Activated CD8-positive, alpha-beta memory T cell treated with anti-CD3 and anti-CD28 coated beads for 4 hours (primary cell): ENCODE data around the gene PARK7.
"Not testable (repeated sequence)": the region's sequence is repeated elsewhere in the genome, so short reads cannot be mapped to it uniquely, and the experiment has no call there.

ENCODE experiments used
- DNase-seq, 2 donors: peaks; one replicate each; pipeline ENCODE4 v3.0.0-alpha.2; 2020; ENCODE audit warnings: low read depth in 2 of 2

Gene PARK7

GRCh38 chr1:7961216-7962013 lies at the start of gene PARK7:
TSS of gene PARK7 (plus strand) at chr1:7961711. CDS start at chr1:7962786, 1,075 bp downstream.
- DNase-seq = peak; percentile 100

GRCh38 chr1:7912145-7912544 lies 49.4 kb upstream of the PARK7 start:
- DNase-seq = no peak

GRCh38 chr1:7912743-7913557 lies 48.6 kb upstream of the PARK7 start:
- no peak for DNase-seq

- DNase-seq = peak; percentile 38 to 67
Observed at GRCh38 chr1:7915826-7916500, 45.5 kb upstream of the PARK7 start.

- no peak for DNase-seq
Observed at GRCh38 chr1:7916501-7916830, 45.0 kb upstream of the PARK7 start.

GRCh38 chr1:7917971-7918370 lies 43.5 kb upstream of the PARK7 start:
- not testable (repeated sequence) for DNase-seq

- no peak for DNase-seq
Observed at GRCh38 chr1:7919880-7920279, 41.6 kb upstream of the PARK7 start.

- no peak for DNase-seq
Observed at GRCh38 chr1:7921796-7922195, 39.7 kb upstream of the PARK7 start.

- DNase-seq = no peak
Observed at GRCh38 chr1:7922301-7922700, 39.2 kb upstream of the PARK7 start.

- DNase-seq = not testable (repeated sequence)
Observed at GRCh38 chr1:7927061-7927460, 34.5 kb upstream of the PARK7 start.

GRCh38 chr1:7928247-7928646 lies 33.3 kb upstream of the PARK7 start:
- no peak for DNase-seq

GRCh38 chr1:7929637-7930036 lies 31.9 kb upstream of the PARK7 start:
- DNase-seq = no peak

GRCh38 chr1:7930645-7931445 lies 30.7 kb upstream of the PARK7 start:
- no peak for DNase-seq

- DNase-seq = no peak
Observed at GRCh38 chr1:7931446-7931812, 30.1 kb upstream of the PARK7 start.

GRCh38 chr1:7932524-7933138 lies 28.9 kb upstream of the PARK7 start:
- no peak for DNase-seq

GRCh38 chr1:7938070-7938469 lies 23.4 kb upstream of the PARK7 start:
- no peak for DNase-seq

GRCh38 chr1:7940034-7940433 lies 21.5 kb upstream of the PARK7 start:
- no peak for DNase-seq

GRCh38 chr1:7940745-7941436 lies 20.6 kb upstream of the PARK7 start, which contains the start of gene TNFRSF9:
TSS of gene TNFRSF9 (minus strand) at chr1:7940839. CDS start at chr1:7939994, 845 bp downstream.
- peak; percentile 75 to 84 for DNase-seq

- no peak for DNase-seq
Observed at GRCh38 chr1:7941437-7941793, 20.1 kb upstream of the PARK7 start.

- DNase-seq = peak; percentile 13 to 28
Observed at GRCh38 chr1:7942214-7942921, 19.1 kb upstream of the PARK7 start.
